Measurements from ENCODE around the gene DIP2B.

Gene DIP2B

DNA sequence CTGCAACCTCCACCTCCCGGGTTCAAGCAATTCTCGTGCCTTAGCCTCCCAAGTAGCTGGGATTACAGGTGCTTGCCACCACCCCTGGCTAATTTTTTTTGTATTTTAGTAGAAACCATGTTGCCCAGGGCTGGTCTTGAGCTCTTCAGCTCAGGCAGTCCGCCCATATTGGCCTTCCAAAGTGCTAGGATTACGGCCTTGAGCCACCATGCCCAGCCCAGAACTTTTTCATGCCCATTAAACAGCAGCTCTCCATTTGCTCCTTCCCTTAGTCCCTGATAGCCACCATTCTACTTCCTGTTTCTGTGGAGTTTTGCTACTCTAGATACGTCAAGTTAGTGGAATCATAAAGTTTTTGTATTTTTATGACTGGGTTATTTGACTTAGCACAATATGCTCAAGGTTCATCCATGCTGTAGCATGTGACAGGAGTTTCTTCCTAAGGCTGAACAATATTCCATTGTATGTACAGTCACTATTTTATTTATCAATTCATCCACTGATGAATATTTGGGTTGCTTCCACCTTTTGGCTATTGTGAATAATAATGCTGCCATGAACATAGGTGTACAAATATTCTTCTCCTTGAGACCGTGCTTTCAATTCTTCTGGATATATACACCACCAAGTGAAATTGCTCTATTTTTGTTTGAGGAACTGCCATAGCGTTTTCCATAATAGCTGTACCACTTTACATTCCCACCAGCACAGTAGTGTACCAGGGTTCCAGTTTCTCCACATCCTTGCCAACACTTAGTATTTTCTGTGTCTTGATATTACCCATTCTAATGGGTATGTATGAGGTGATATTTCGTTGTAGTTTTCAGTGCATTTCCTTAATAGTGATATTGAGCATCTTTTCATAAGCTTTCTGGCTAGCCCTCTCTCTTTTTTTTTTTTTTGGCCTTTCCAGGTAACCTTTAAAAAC lies 274.1 kb downstream of the DIP2B start:
- DNase-seq = no peak

GRCh38 chr12:50780013-50780412 lies 275.2 kb downstream of the DIP2B start:
- DNase-seq = no peak

DNA sequence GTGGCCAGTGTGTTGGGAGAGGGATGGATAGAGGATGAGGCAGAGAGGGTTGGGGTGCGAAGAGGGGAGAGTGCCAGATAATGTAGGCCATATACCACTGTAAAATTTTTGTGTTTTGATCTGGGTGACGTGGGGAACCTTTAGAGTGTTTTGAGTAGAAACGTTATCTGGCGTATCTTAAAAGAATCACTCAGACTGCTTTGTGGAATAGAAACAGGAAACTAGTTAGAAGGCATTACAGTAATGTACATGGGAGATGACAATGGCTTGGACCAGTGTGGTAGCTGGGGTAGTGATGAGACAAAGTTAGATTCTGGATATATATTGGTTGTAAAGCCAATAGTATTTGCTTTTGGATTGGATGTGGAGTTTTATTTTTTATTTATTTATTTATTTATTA lies 279.7 kb downstream of the DIP2B start:
- DNase-seq = no peak

GRCh38 chr12:50785406-50786001 lies 280.7 kb downstream of the DIP2B start:
- DNase-seq = no peak

DNA sequence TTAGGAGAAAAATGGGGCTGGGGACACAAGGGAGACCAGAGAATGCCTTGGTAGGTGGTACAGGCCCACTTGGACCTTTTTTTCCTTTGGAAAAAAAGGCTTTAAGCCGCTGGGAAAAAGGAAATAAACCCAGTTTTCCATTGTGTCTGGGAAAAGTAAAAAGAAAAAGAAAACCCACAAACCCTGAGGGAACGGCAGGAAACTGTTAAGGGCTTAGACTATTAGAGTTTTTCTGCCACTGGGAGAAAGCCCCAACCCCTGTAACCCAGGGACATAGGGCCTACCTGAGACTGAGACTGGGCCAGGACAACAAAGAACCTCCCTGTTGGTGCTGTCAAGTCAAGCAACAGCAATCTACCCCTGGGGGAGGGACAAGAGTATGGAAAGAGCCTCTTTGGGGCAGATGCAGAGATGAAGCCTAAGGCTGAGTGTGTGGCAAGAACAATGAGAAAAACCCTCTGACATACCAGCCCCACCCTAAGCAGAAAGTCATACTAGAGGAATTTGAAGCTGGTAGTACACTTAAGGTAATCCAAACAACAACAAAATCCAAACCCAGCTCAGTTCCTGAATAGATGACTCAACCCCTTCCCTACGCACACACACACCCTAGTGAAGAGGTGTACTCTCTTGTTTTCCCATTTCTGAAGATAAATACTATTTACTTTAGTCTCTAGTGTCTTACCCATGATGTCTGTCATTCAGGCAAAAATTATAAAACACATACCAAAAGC lies 281.9 kb downstream of the DIP2B start:
- DNase-seq = no peak

- no peak for DNase-seq
Observed at GRCh38 chr12:50787618-50788017, 282.8 kb downstream of the DIP2B start.

- DNase-seq = no peak
Observed at GRCh38 chr12:50788561-50788960, 283.8 kb downstream of the DIP2B start.

- no peak for DNase-seq
Observed at GRCh38 chr12:50790081-50790480, 285.3 kb downstream of the DIP2B start.

All from NCI-H2081 treated with DMSO at 0.1 percent for 48 hours (cell line).